D721Med (cell line): Measurements from ENCODE around the gene KCNB1.

Experiments used
- DNase-seq: peaks from one replicate; pipeline ENCODE4 v3.0.0; 2011; ENCODE audit warnings: low spot score; ENCODE audit not compliant: insufficient read length
- FAIRE-seq: peaks from 2 replicates; lab custom pipeline; 2011; peaks lifted over from hg19 to GRCh38; lab: Jason Lieb, UNC
- CTCF ChIP-seq: IDR thresholded peaks from 2 replicates; pipeline ENCODE4 v1.5.1; 2012; ENCODE audit warnings: mild to moderate bottlenecking, control low read depth; ENCODE audit not compliant: insufficient read depth; ENCODE audit errors: missing control alignments

Gene KCNB1

GRCh38 chr20:49519777-49520359, 37.4 kb upstream of the KCNB1 start:
- no peak for DNase-seq

GRCh38 chr20:49519212-49519712, 36.8 kb upstream of the KCNB1 start:
- no peak for FAIRE-seq
- no peak for TF ChIP-seq CTCF
- no peak for DNase-seq

More at GRCh38 chr20:49519777-49520359, 37.4 kb upstream of the KCNB1 start:
- TF ChIP-seq CTCF = no peak
- no peak for FAIRE-seq

GRCh38 chr20:49518576-49518975, 36.1 kb upstream of the KCNB1 start:
- FAIRE-seq (no peak), DNase-seq (no peak)
- no peak for TF ChIP-seq CTCF

GRCh38 chr20:49517805-49518100, 35.3 kb upstream of the KCNB1 start:
- DNase-seq = no peak
- TF ChIP-seq CTCF = no peak
- FAIRE-seq = no peak

- FAIRE-seq (no peak), DNase-seq (no peak)
- TF ChIP-seq CTCF = no peak
Observed at GRCh38 chr20:49516916-49517804, 34.7 kb upstream of the KCNB1 start.

- TF ChIP-seq CTCF = no peak
- no peak for DNase-seq
- FAIRE-seq = no peak
Observed at GRCh38 chr20:49515586-49515985, 33.1 kb upstream of the KCNB1 start.

GRCh38 chr20:49513517-49513916, 31.0 kb upstream of the KCNB1 start:
- no peak for DNase-seq

More at GRCh38 chr20:49513517-49513916, 31.0 kb upstream of the KCNB1 start:
- no peak for FAIRE-seq
- no peak for TF ChIP-seq CTCF
